ENCODE measurements around the gene SPEG.

The SPEG gene

GRCh38 chr2:219464286-219465032, 29.8 kb downstream of the SPEG start:
- DNase-seq = no peak

- DNase-seq = no peak
Observed at GRCh38 chr2:219465659-219466561, 31.3 kb downstream of the SPEG start.

GRCh38 chr2:219466816-219467735, 32.4 kb downstream of the SPEG start:
- no peak for DNase-seq

- no peak for DNase-seq
Observed at GRCh38 chr2:219467736-219468075, 33.1 kb downstream of the SPEG start.

- DNase-seq = no peak
Observed at GRCh38 chr2:219468410-219469185, 34.0 kb downstream of the SPEG start.

GRCh38 chr2:219469186-219469724, 34.6 kb downstream of the SPEG start:
- peak; percentile 78 for DNase-seq

- no peak for DNase-seq
Observed at GRCh38 chr2:219470429-219470828, 35.8 kb downstream of the SPEG start.

- no peak for DNase-seq
Observed at GRCh38 chr2:219471476-219472371, 37.1 kb downstream of the SPEG start.

- no peak for DNase-seq
Observed at GRCh38 chr2:219472629-219473187, 38.1 kb downstream of the SPEG start.

- no peak for DNase-seq
Observed at GRCh38 chr2:219473511-219473910, 38.9 kb downstream of the SPEG start.

- DNase-seq = no peak
Observed at GRCh38 chr2:219474285-219475060, 39.8 kb downstream of the SPEG start.

- DNase-seq = no peak
Observed at GRCh38 chr2:219475278-219475677, 40.6 kb downstream of the SPEG start.

GRCh38 chr2:219475697-219476651, 41.3 kb downstream of the SPEG start:
- DNase-seq = peak; percentile 45

- no peak for DNase-seq
Observed at GRCh38 chr2:219476652-219477151, 42.1 kb downstream of the SPEG start.

- DNase-seq = no peak
Observed at GRCh38 chr2:219477179-219477578, 42.5 kb downstream of the SPEG start.

- DNase-seq = no peak
Observed at GRCh38 chr2:219477815-219478214, 43.2 kb downstream of the SPEG start.

GRCh38 chr2:219478916-219479315, 44.3 kb downstream of the SPEG start:
- no peak for DNase-seq

GRCh38 chr2:219480004-219480403, 45.4 kb downstream of the SPEG start:
- no peak for DNase-seq

Measured in fibroblast of skin of back (primary cell).